Measurements from ENCODE around the gene PRSS36.
A peak's percentile ranks its signal among the peaks of the same experiment; 100 is the strongest.
"Not testable (repeated sequence)": the region's sequence is repeated elsewhere in the genome, so short reads cannot be mapped to it uniquely, and the experiment has no call there.

The PRSS36 gene

DNA sequence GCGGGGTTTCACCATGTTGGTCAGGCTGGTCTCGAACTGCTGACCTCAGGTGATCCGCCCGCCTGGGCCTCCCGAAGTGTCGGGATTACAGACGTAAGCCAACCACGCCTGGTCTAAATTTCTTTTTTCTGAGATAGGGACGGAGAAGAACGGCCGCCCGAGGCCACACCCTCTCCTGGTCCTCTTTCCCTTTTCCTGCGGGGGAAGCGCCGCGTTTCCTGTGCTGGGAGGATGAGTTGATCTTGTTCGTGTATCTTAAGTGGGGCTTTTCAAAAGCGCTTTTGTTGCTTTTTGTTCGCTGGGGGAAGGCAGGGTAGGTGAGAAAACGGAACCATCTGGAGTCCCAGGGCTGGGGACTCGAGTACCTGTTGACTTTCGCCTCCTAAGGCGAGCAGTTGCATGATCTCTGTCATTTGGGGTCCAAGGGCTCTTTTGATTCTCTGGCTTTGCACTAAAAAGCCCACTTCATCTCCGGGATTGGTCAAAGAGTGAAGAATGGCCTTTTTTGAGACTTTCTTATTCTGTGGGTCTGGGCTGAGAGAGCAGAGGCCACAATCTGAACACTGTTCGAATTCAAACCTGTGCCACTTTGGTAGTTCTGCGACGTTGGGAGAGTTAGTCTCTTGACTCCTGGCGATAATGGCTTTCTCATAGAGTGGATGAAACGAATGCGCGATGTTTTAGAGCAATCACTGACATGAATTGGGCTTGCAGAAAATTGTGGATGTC, 31.4 kb upstream of the PRSS36 start:
- Mint-ChIP-seq H3K9me3 (no peaks in the 10 kb centered on the region), H3K4me1 (peaks cover 31% of the 10 kb centered on the region), H3K27ac (peak overlapping the region; percentile 100), H3K27me3 (ENCODE audit: low read depth) (no peaks in the 10 kb centered on the region), H3K4me3 (peak overlapping the region; percentile 94 to 95 (median 95)), H3K36me3 (ENCODE audit: low read depth) (peaks cover 48% of the 10 kb centered on the region)
- TF ChIP-seq, protein P1, sequence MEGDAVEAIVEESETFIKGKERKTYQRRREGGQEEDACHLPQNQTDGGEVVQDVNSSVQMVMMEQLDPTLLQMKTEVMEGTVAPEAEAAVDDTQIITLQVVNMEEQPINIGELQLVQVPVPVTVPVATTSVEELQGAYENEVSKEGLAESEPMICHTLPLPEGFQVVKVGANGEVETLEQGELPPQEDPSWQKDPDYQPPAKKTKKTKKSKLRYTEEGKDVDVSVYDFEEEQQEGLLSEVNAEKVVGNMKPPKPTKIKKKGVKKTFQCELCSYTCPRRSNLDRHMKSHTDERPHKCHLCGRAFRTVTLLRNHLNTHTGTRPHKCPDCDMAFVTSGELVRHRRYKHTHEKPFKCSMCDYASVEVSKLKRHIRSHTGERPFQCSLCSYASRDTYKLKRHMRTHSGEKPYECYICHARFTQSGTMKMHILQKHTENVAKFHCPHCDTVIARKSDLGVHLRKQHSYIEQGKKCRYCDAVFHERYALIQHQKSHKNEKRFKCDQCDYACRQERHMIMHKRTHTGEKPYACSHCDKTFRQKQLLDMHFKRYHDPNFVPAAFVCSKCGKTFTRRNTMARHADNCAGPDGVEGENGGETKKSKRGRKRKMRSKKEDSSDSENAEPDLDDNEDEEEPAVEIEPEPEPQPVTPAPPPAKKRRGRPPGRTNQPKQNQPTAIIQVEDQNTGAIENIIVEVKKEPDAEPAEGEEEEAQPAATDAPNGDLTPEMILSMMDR (IDR thresholded peaks at IDR 0.05; ENCODE audit: unreplicated experiment in 3 of 3) = no peak

DNA sequence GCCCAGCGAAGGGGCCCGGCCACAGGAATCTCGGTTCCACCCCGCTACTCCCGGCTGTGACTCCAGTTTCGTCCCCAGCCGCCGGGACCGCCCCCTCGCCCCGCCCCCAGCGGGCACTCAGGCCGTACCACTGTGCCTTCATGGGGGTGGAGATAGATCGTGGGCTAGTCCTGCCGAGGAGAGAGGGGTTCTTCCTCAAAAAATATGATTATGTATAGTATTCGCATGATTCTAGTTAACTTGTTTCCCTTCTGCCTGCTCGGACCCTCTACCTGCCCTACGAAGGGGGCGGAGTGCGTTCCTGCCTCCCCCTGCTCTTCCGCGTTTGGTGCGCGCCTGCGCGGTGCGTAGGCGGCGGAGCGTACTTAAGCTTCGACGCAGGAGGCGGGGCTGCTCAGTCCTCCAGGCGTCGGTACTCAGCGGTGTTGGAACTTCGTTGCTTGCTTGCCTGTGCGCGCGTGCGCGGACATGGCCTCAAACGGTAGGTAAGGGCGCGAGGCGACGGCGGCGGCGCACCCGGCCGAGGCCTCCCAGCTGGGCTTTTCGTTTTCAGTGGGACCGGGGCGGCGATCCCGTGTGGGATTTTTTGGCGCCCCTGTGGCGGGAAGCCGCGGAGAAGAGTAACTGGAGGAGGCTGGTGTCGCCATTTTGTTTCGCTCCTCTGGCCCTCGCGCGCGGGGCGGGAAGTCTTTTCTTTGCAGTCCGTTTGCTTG, 30.0 kb upstream of the PRSS36 start, which contains the start of gene FUS:
Gene FUS (plus strand): TSS at position 393 of the 713 bp plus-strand sequence. CDS start 76 bp downstream, at position 469.
- TF ChIP-seq, protein P1 (IDR thresholded peaks at IDR 0.05; ENCODE audit: unreplicated experiment in 3 of 3) = no peak
- no peaks in the 10 kb centered on the region for H3K27me3 Mint-ChIP-seq (ENCODE audit: low read depth)
- H3K27ac Mint-ChIP-seq = peak within 1 kb of the TSS; percentile 100
- H3K4me1 Mint-ChIP-seq = peaks cover 30% of the 10 kb centered on the region
- peak within 1 kb of the TSS; percentile 94 to 95 (median 95) for H3K4me3 Mint-ChIP-seq
- H3K9me3 Mint-ChIP-seq = no peaks in the 10 kb centered on the region
- peaks cover 34% of the 10 kb centered on the region for H3K36me3 Mint-ChIP-seq (ENCODE audit: low read depth)

DNA sequence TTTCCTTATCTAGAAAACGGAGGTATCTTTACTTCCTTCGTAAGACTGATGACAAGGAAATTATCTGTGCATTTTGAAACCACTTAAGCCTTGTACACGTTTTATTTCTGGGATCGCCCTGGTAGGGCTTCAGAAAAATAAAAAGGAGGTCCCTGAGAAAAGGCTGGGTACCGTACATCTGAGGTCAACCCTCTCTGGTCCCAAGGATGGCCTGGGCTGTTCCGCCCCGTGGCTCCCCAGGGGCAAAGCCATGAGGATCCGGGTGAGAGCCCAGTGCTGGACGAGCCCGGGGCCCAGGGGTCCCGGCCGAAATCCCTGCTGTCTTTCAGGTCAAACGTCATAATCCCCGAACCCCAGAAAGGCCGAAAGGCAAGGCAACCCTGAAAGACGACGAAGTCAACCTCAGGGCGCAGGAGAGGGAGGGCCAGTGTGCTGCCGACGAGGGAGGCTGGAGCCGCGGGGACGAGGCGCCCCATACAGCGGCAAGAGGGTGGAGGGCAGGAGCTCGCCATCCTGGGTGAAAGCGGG, 29.4 kb upstream of the PRSS36 start:
- TF ChIP-seq, protein P1 (IDR thresholded peaks at IDR 0.05; ENCODE audit: unreplicated experiment in 3 of 3) = no peak
- Mint-ChIP-seq H3K27me3 (ENCODE audit: low read depth) (no peaks in the 10 kb centered on the region), H3K9me3 (no peaks in the 10 kb centered on the region), H3K36me3 (ENCODE audit: low read depth) (peaks cover 30% of the 10 kb centered on the region), H3K27ac (peak overlapping the region; percentile 100), H3K4me3 (peak overlapping the region; percentile 94 to 95 (median 95)), H3K4me1 (peaks cover 26% of the 10 kb centered on the region)

DNA sequence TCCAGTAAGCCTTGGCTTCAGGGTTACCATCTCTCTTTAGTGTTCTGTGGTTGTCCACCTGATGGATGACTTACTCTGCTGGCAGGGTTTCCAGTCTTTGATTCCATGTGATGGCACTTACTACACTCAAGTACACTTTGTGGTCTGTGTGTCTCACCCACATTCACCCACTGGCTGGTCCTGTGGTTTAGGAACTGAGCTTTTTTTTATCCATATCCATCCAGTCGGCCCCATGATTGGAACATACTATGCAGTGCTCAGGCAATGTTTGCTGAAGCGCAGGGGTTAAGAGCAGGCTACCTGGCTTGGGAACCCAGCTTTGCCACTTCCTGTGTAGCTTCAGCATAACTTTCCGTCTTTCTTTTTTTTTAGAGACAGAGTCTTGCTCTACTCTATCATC, 27.3 kb upstream of the PRSS36 start:
- TF ChIP-seq, protein P1 (IDR thresholded peaks at IDR 0.05; ENCODE audit: unreplicated experiment in 3 of 3) = no peak
- peaks cover 9% of the 10 kb centered on the region for H3K36me3 Mint-ChIP-seq (ENCODE audit: low read depth)
- H3K9me3 Mint-ChIP-seq = no peaks in the 10 kb centered on the region
- H3K4me3 Mint-ChIP-seq = no peak overlapping the region
- no peak overlapping the region for H3K27ac Mint-ChIP-seq
- H3K27me3 Mint-ChIP-seq (ENCODE audit: low read depth) = no peaks in the 10 kb centered on the region
- H3K4me1 Mint-ChIP-seq = peaks cover 6% of the 10 kb centered on the region

DNA sequence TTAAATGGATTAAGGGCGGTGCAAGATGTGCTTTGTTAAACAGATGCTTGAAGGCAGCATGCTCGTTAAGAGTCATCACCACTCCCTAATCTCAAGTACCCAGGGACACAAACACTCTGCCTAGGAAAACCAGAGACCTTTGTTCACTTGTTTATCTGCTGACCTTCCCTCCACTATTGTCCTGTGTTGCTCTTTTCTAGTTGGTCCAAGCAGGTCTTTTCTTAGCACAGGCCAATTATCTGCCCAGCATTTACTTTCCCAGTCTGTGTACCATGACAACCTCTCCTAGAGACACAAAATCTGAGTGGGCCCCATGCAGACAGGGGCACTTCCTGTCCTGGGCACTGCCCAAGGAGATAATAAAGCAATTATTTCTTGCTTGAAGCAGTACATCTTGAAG, 20.2 kb upstream of the PRSS36 start:
- not testable (repeated sequence) for H3K36me3 Mint-ChIP-seq (ENCODE audit: low read depth); H3K4me3 Mint-ChIP-seq; H3K27ac Mint-ChIP-seq; H3K9me3 Mint-ChIP-seq; H3K27me3 Mint-ChIP-seq (ENCODE audit: low read depth); H3K4me1 Mint-ChIP-seq

DNA sequence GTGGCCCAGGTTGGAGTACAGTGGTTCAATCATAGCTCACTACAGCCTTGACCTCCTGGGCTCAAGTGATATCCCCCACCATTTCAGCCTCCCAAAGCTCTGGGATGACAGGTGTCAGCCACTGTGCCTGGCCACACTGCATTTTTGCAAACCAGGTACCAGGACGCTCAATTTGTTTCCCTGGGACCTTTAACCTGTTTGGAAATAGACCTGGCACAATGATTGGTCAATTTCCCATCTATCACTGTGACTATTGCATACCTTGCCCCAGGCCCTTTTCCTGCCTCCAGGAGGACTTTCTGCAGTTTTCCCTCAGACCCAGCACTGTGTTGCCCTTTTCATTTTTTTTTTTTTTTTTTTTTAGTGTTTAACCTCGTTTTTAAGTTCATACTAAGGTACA, 19.0 kb upstream of the PRSS36 start:
- Mint-ChIP-seq H3K36me3 (ENCODE audit: low read depth) (no peaks in the 10 kb centered on the region), H3K27ac (no peak overlapping the region)

More for the DNA sequence above, 19.0 kb upstream of the PRSS36 start:
- Mint-ChIP-seq H3K9me3 (no peaks in the 10 kb centered on the region), H3K4me3 (no peak overlapping the region), H3K27me3 (ENCODE audit: low read depth) (no peaks in the 10 kb centered on the region), H3K4me1 (no peaks in the 10 kb centered on the region)
- TF ChIP-seq, protein P1 (IDR thresholded peaks at IDR 0.05; ENCODE audit: unreplicated experiment in 3 of 3) = no peak
